GM21515 (cell line): ENCODE results near the gene SMCO2.

Source experiments
- ATAC-seq: cut with Tn5 transposase; IDR thresholded peaks from one replicate; pipeline ENCODE4 v1.9.1; 2021; ENCODE audit not compliant: unreplicated experiment

The SMCO2 gene

DNA sequence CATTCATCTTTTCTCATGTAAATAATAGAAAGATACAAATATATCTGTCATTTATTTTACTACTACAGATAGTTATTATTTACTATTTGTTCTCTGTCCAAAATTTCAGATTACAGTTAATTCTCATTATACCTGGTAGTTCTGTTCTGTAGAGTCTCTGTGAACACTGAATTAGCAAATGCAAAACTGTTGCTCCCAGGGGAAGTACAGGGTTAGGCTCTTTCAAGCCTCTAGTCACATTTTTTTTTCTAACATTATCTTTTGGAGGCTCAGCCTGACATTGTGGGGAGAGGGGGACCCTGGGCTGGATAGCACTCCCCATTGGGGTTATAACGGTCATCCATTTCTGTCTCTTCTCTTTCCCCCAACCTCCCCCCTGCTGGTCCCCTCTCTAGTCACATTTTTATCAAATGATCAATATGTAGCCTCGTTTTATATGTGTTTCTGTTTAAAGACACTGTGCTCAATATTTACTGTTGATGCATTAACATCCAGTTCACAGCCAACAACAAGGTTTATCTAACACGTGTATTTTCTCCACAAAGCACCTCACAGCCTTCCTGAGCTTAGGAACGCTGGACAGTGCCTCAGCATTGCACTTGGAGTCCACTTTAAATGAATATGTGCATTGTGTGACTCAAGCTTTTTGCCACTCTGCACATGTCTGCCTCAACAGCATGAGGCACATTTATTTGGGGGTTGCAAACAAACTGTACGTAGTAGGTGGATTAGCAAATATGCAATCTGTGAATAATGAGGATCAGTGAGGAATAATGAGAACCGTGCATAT is 4.7 kb downstream of the SMCO2 start:
- ATAC-seq: no peak

DNA sequence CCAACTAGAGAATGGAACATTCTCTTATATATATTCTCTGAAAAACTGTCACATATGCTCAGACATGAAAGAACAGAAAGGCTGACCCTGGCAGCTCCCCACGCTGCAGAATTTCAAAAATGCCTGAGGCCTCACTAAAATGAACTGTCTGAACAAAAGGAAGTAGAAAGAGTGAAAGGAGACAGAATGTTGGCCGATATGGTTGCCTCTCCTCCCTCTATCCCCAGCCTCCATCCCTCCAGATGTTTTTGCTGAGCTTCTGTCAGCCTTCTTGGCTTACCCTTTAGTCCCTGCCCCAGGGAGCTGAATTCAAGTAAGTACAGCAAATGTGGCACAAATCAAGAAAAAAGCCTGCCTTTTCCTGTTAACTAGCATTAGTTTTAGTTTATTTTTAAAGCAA is 6.9 kb downstream of the SMCO2 start:
- no peak for ATAC-seq

- ATAC-seq: no peak
Observed at GRCh38 chr12:27455589-27455988, 9.1 kb downstream of the SMCO2 start.

DNA sequence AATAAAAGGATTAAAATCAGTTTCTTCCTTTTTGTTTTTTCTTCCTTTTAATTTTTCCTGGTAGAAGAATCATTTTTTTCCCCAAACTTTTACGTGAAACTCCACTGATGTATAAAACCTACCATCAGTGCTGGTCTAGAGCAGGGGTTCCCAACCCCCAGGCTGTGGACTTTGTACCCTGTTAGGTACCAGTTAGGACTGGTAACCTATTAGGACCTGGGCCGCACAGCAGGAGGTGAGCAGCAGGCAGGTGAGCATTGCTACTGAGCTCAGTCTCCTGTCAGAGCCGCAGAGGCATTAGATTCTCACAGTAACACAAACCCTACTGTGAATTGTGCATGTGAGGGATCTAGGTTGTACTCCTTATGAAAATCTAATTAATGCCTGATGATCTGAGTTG is 10.1 kb downstream of the SMCO2 start:
- ATAC-seq: no peak

GRCh38 chr12:27460471-27460978 is 14.0 kb downstream of the SMCO2 start:
- no peak for ATAC-seq

DNA sequence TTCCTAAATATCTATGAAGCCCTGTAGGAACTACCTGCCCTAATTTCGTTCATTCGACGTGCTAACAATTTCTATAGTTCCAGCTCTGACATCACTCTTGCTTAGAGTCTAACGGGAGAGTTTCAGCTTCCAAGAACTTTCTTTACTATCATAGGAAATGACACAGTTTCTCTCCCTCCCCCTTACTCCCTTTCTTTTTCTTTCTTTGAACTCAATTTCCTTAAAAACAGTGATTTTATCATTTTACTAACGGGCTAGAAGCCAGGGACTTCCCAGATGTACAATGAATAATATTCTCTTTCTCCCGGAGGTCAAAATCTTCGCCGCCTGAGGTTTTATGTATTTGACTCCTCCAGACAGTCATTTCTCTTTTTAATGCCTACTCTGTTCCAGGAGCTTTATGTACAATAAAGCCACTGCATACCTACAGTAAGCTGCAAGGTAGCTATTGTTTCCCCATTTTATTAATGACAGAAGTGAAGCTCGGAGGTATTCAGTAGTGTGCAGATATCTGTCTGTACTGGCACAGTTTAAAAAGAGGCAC is 15.7 kb downstream of the SMCO2 start:
- no peak for ATAC-seq

GRCh38 chr12:27462851-27463250 is 16.3 kb downstream of the SMCO2 start:
- no peak for ATAC-seq

- no peak for ATAC-seq
Observed at GRCh38 chr12:27463511-27464219, 17.1 kb downstream of the SMCO2 start.

GRCh38 chr12:27464220-27464554 is 17.7 kb downstream of the SMCO2 start:
- ATAC-seq: no peak

GRCh38 chr12:27467641-27468040 is 21.1 kb downstream of the SMCO2 start:
- ATAC-seq: no peak

DNA sequence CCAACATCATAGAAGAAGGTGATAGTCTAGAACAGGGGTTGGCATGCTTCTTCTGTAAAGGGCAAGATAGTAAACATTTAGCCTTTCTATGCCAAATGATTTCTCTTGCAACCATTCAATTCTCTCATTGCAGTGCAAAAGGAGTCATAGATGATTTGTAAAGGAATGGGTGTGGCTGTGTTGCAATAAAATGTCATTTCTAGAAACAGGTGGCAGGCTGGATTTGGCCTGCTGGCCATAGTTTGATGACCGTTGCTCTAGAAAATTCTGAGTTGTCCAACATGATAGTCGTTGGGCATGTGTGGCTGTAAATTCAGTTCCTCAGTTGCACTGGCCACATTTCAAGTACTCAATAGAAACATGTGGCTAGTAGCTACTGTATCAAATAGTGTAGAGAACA is 21.7 kb downstream of the SMCO2 start:
- no peak for ATAC-seq

GRCh38 chr12:27469176-27469736 is 22.7 kb downstream of the SMCO2 start:
- ATAC-seq: no peak

- no peak for ATAC-seq
Observed at GRCh38 chr12:27472604-27473003, 26.1 kb downstream of the SMCO2 start.

- ATAC-seq: no peak
Observed at GRCh38 chr12:27474344-27474743, 27.8 kb downstream of the SMCO2 start.

GRCh38 chr12:27477049-27477448 is 30.5 kb downstream of the SMCO2 start:
- no peak for ATAC-seq

- ATAC-seq: no peak
Observed at GRCh38 chr12:27478949-27479348, 32.4 kb downstream of the SMCO2 start.

DNA sequence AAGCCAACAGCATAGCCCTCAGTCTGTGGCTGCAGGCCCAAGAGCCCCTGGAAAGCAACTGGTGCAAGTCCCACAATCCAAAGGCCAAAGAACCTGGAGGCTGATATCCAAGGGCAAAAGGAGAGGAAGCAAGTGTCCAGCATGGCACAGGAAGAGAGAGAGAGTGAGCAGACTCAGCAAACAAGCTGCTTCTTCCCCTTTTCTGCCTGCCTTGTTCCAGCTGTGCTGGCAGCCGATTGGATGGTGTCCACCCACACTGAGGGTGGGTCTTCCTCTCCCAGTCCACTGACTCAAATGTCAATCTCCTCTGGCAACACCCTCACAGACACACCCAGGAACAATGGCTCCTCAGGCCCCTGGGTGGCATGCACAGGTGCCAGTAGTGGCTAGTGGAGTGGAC is 33.5 kb downstream of the SMCO2 start:
- ATAC-seq: no peak

GRCh38 chr12:27486961-27487360 is 40.4 kb downstream of the SMCO2 start:
- ATAC-seq: no peak

- ATAC-seq: no peak
Observed at GRCh38 chr12:27488479-27488878, 41.9 kb downstream of the SMCO2 start.

- no peak for ATAC-seq
Observed at GRCh38 chr12:27491226-27491625, 44.7 kb downstream of the SMCO2 start.

- ATAC-seq: no peak
Observed at GRCh38 chr12:27493260-27493940, 46.9 kb downstream of the SMCO2 start.
